WTC11 (cell line): ENCODE measurements around the gene ZNF521.

Source experiments
- CREB1 ChIP-seq: sonication (generic); formaldehyde crosslinking; IDR thresholded peaks from 2 replicates; pipeline ENCODE4 v1.8.0; 2023; ENCODE audit warnings: mild to moderate bottlenecking, missing genetic modification reagents
- CREM ChIP-seq: sonication (generic); formaldehyde crosslinking; IDR thresholded peaks from 2 replicates; pipeline ENCODE4 v1.8.1; 2022; ENCODE audit warnings: mild to moderate bottlenecking, missing genetic modification reagents, moderate library complexity
- CTCF ChIP-seq: fragments of 200-600 bp; IDR thresholded peaks from 2 replicates; pipeline ENCODE4 v1.8.0; 2022; ENCODE audit warnings: antibody characterized with exemption
- ETV6 ChIP-seq: sonication (generic); formaldehyde crosslinking; IDR thresholded peaks from 2 replicates; pipeline ENCODE4 v1.8.1; 2022; ENCODE audit warnings: mild to moderate bottlenecking, missing genetic modification reagents
- FOXK1 ChIP-seq: sonication (generic); formaldehyde crosslinking; IDR thresholded peaks from 2 replicates; pipeline ENCODE4 v1.8.0; 2022; ENCODE audit warnings: mild to moderate bottlenecking, moderate library complexity, missing genetic modification reagents
- MAX ChIP-seq: sonication (generic); formaldehyde crosslinking; IDR thresholded peaks from 2 replicates; pipeline ENCODE4 v1.8.0; 2022; ENCODE audit warnings: mild to moderate bottlenecking, missing genetic modification reagents
- PREB ChIP-seq: sonication (generic); formaldehyde crosslinking; IDR thresholded peaks from 2 replicates; pipeline ENCODE4 v1.8.1; 2022; ENCODE audit warnings: mild to moderate bottlenecking, missing genetic modification reagents, moderate library complexity, borderline replicate concordance
- TEAD4 ChIP-seq: sonication (generic); formaldehyde crosslinking; IDR thresholded peaks from 2 replicates; pipeline ENCODE4 v1.8.0; 2022; ENCODE audit warnings: mild to moderate bottlenecking, missing genetic modification reagents
- USF1 ChIP-seq: sonication (generic); formaldehyde crosslinking; IDR thresholded peaks from 2 replicates; pipeline ENCODE4 v1.8.0; 2022; ENCODE audit warnings: mild to moderate bottlenecking, missing genetic modification reagents
- USF2 ChIP-seq: sonication (generic); formaldehyde crosslinking; IDR thresholded peaks from 2 replicates; pipeline ENCODE4 v1.8.1; 2023; ENCODE audit warnings: mild to moderate bottlenecking, missing genetic modification reagents, moderate library complexity
- ZBTB21 ChIP-seq: sonication (generic); formaldehyde crosslinking; IDR thresholded peaks from 2 replicates; pipeline ENCODE4 v1.8.1; 2023; ENCODE audit warnings: mild to moderate bottlenecking, missing genetic modification reagents, borderline replicate concordance
- ZNF138 ChIP-seq: sonication (generic); formaldehyde crosslinking; conservative IDR thresholded peaks from 2 replicates; pipeline ENCODE4 v1.8.1; 2022; ENCODE audit warnings: mild to moderate bottlenecking, moderate library complexity, missing genetic modification reagents
- TF ChIP-seq, protein P1 (sequence below): sonication (generic); formaldehyde crosslinking; IDR thresholded peaks from 2 replicates; pipeline ENCODE4 v1.8.0; 2022; ENCODE audit warnings: mild to moderate bottlenecking, missing genetic modification reagents

- TF ChIP-seq CTCF (no peak), ZNF138 (CRISPR knock-in tag) (no peak), FOXK1 (CRISPR knock-in tag) (no peak), ZBTB21 (CRISPR knock-in tag) (no peak), TEAD4 (CRISPR knock-in tag) (no peak), USF2 (CRISPR knock-in tag) (no peak), MAX (no peak), CREM (no peak), ETV6 (CRISPR knock-in tag) (no peak), CREB1 (CRISPR knock-in tag) (no peak), USF1 (CRISPR knock-in tag) (no peak), PREB (CRISPR knock-in tag) (no peak)
- TF ChIP-seq, protein P1, sequence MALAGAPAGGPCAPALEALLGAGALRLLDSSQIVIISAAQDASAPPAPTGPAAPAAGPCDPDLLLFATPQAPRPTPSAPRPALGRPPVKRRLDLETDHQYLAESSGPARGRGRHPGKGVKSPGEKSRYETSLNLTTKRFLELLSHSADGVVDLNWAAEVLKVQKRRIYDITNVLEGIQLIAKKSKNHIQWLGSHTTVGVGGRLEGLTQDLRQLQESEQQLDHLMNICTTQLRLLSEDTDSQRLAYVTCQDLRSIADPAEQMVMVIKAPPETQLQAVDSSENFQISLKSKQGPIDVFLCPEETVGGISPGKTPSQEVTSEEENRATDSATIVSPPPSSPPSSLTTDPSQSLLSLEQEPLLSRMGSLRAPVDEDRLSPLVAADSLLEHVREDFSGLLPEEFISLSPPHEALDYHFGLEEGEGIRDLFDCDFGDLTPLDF: no peak
Measured at GRCh38 chr18:25274926-25275325, 77.0 kb downstream of the ZNF521 start.
